C1 segment of cervical spinal cord (tissue), 14 donors: ENCODE results near the gene PTX4.
A peak's percentile ranks its signal among the peaks of the same experiment; 100 is the strongest.

Source experiments
- DNase-seq, 14 donors: peaks; one replicate each; lab custom pipeline; 2025; lab: John Stamatoyannopoulos, UW

Gene PTX4, protein sequence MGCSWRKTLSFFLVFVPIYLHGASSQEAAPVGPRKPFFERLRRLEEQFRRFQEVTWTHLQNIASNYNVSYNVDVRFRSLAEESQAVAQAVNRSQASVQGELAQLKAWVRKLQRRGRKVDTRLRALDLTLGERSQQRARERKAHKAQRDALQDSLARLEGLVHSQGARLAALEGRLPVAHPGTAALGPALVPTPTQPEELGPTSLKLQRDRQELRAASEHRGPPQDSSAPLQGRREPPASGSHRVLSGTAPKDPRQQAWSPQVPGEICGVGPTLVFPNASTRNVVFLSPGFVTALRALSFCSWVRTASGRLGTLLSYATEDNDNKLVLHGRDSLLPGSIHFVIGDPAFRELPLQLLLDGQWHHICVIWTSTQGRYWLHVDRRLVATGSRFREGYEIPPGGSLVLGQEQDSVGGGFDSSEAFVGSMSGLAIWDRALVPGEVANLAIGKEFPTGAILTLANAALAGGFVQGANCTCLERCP

GRCh38 chr16:1488619-1489018, at the start of gene PTX4:
Gene PTX4 (minus strand): TSS chr16:1488944. CDS start chr16:1488909, 35 bp downstream.
- no peak for DNase-seq

GRCh38 chr16:1537763-1538289, 49.1 kb upstream of the PTX4 start:
- DNase-seq: no peak

- DNase-seq: no peak
Observed at GRCh38 chr16:1537138-1537577, 48.4 kb upstream of the PTX4 start.

GRCh38 chr16:1536601-1537000, 47.9 kb upstream of the PTX4 start:
- DNase-seq: no peak

- no peak for DNase-seq
Observed at GRCh38 chr16:1535391-1536291, 46.9 kb upstream of the PTX4 start.

DNA sequence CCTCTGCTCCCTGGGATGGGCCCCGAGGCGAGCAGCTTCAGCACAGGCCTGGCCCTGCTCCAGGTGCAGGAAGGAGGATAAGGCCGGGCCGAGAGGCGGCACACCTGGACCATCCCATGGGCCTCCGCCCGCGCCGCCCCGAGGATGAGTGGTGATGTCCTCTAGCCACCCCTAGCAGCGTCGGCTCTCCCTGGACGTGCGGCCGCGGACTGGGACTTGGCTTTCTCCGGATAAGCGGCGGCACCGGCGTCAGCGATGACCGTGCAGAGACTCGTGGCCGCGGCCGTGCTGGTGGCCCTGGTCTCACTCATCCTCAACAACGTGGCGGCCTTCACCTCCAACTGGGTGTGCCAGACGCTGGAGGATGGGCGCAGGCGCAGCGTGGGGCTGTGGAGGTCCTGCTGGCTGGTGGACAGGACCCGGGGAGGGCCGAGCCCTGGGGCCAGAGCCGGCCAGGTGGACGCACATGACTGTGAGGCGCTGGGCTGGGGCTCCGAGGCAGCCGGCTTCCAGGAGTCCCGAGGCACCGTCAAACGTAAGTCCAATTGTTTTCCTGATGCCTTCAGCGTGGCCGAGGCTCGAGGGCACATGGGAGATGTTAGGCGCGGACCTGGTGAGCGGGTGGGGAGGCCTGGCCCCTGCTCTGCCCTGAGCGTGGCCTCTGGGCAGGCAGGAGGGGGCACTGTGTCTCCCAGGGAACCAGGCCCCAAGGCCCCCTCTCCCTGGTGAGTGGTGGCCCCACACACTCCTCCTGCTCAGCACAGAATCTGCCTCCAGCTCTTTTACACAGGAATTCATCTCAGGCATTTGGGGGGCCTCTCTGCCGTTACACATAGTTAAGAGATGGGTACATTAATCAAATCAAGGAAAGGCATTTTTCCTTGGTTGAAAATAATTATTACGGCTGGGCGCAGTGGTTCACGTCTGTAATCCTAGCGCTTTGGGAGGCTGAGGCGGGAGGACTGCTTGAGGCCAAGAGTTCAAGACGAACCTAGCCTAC, 45.6 kb upstream of the PTX4 start:
- no peak for DNase-seq

DNA sequence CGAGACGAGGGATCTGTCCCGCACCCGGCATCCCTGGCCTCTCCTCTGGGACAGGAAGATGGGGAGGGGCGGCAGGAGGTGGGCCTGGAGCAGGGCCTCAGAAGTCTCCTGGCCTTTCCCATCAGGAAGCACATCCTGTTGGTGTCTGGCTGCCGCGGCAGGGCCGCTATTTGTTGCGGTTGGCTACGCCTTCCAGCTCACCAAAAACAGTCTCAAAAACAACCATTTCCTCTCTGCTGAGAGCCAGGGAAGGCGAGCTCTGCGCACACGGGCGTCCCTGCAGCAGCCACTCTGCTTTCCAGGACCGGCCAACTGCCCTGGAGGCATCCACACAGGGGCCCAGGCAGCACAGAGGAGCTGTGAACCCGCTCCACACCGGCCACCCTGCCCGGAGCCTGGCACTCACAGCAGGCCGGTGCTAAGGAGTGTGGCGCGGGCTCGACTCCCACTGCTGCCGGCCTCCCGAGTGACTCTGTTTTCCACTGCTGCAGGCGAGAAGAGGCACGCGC, 44.8 kb upstream of the PTX4 start, which contains the start of gene TMEM204:
TMEM204 (plus strand) TSS at position 224 of the 509 bp plus-strand sequence. CDS start 610 bp downstream, outside the sequence.
- no peak for DNase-seq

GRCh38 chr16:1532771-1533170, 44.0 kb upstream of the PTX4 start:
- no peak for DNase-seq

DNA sequence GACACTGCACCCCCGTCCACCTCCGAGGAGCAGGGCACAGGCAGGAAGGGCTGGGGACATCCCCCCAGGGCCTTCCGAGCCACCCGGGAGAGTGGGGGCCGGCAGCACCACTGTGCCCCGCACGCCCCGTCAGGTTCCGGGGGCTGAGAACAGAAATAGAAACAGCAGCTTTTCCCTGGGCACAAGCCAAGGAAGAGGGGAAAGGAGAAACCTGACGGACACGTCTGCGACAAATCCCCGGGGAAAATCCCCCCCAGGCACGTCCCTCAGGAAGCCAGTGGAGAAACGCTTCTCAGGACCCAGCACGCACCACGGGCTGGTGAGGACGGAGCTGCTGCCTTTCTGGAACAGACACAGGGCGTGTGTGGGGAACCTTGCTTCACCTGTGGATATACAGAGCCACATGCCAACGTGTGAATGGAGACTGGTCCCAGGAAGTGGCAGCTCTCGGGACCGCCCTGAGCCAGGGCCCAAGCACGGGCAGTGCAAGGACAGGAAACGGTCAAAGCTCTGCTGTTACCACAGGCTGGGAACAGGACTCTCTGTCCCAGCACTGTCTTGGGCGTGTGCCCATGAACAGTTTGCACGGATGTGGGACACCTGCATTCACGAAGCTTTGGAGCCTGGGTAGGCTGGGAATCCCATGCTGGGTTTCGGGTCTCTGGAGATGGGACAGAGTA, 43.5 kb upstream of the PTX4 start:
- peak in 1 of 14 donors; percentile 33 for DNase-seq

GRCh38 chr16:1531638-1531910, 42.8 kb upstream of the PTX4 start:
- DNase-seq: no peak

GRCh38 chr16:1530883-1531637, 42.3 kb upstream of the PTX4 start:
- no peak for DNase-seq

GRCh38 chr16:1530349-1530882, 41.7 kb upstream of the PTX4 start:
- DNase-seq: no peak

DNA sequence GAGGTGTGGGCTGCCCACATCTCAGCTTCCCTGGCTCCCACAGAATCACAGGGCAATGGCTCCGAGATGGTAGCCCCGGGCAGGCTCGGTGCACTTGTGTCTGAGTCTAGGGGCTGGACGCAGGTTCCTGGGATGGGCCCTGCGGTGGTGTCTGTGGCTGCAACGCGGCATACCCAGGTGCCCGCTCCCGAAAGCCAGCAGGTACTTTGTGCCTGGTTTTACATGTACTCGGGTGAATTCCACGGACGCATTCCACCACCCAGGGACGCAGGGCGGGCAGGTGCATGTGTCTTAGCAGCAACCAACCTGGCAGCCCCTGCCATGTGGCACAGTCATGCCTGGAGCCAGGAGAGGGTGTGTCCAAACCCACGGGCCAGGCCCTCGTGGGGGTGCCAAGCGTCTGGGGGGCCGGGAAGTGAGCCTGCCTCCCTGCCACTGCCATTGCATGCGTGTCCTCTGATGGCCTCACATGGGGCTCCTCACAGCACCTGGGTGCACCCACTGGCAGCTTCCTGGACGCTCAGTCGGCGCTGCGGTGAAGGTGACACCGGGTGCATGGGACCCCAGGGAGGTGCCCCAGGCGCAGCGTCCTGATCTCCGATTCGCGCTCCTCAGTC, 40.3 kb upstream of the PTX4 start:
- no peak for DNase-seq

DNA sequence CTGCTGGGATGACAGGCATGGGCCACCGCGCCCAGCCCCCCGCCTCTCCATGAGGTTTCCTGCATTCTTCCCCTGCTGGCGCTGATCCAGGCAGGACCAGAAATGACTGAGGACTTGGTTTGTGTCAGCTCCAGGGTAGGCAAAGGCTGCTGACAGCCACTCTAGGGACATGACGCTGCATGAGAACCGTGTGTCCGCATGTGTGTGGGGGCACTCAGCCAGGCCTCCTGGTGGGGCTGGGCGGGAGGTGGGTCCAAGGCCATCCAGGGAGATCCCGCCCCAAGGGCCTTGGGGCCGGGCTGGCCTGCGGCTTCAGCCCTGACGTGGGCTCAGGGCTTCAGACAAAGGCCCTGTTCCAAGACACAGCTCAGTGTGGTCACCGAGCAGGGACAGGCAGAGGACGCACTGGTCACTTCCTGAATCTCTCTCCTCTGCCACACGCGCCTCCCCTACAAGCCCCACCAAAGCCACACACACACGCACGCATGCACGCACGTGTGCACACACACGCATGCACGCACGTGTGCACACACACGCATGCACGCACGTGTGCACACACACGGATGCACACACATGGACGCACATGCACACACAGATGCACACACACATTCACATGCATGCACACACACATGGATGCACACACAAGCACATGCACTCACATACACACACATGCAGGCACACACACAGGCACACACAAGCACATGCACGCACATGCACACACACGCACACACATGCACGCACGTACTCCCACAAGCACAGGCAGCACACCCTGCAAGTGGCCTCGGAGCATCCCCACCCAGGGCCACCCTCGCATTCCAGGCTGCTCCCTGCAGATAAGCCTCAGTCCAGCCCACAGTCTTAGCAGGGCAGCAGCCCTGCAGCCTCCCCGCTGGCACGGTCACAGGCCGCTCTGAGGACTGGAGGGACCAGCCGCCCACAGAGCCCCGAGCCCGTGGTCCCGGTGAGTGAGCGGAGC, 39.4 kb upstream of the PTX4 start:
- DNase-seq: no peak

DNA sequence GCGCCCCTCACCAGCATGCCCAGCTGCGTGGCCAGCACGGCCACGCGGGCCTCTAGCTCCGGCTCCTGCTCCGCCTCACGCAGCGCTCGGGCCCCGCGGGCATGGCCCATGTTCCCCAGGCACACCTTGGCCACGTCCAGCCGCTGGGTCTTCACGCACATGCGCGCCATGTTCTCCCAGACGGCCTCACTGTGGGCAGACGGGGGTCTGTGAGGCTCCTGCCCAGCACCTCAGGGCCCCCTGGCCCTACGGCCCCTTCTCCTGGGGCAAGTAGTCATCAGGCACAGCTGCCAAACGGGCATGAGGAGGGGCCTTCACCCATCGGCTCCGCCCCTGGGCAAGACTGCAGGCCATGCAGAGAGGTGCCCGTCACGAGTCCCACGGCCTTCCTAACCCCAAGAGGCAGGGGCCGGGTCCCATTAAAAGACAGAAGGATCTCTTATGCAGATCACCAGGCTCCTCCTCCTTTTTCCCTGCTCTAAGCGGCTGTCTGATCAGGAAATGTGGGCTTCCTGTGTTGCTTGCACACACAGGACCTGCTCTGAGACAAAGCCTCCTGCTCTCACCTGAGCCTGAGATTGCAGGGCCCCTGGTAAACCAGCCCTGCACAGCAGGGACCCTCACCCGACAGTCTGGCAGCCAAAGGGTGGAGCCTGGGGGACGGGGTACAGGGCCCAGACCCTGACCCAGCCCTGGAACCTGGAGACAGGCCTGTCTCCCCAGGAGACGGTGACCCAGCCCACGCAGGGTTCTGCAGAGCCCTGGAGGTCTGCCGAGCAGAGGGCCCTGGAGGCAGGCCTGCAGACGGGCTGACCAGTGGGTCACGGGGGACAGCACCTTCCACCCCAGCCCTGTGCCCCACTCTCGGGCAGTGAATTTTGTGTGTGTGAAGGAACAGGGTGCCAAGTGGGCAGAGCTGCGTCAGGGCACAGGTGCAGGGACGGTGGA, 38.1 kb upstream of the PTX4 start:
- DNase-seq: no peak

DNA sequence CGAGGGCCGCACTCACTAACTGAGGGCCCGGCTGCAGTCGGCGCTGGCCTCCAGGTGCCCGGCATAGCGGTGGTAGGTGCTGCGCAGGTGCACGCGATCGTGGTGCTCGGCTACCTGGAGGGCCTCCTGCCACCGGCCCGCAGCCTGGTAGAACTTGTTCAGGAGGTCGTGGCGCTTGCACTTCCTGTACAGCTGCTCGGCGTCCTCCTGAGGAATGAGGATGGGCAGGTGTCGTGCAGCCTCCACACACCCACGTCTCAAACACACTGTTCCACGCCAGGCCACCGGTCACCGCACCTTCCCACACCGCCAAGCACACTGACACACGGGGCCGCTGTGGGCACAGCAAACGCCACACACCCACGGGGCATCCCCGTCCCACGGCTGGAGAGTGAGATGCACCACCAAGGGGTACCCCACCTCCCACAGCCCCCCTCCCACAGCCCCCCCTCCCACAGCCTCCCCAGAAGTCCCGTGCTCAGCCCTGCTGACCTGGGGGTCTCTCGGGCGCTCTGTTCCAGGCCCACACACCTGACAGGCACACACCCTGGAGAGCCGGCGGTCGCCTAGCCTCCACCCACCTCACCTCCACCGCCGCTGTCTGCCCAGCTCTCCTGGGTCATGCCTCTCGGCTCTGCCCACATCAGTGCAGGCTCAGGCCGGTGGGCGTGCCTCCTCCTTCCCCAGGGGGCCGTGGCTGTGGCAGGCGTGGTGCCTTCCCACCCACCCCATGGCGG, 37.3 kb upstream of the PTX4 start:
- no peak for DNase-seq
